HepG2 (cell line): ENCODE results near the gene BBIP1. TPM values are rescaled to one million over a fixed set of nuclear protein-coding genes. Genes with fewer than 3 reads are reported as not detected.

Experiments
- ADNP ChIP-seq: sonication (generic); formaldehyde crosslinking; IDR thresholded peaks from 2 replicates; pipeline ENCODE4 v1.4.0; 2020; ENCODE audit warnings: missing genetic modification reagents
- AFF4 ChIP-seq: sonication (generic); formaldehyde crosslinking; IDR thresholded peaks from 2 replicates; pipeline ENCODE4 v1.4.0; 2020; ENCODE audit warnings: missing genetic modification reagents
- HDAC6 ChIP-seq: fragments of 200-600 bp; sonication (generic); IDR thresholded peaks from 2 replicates; pipeline ENCODE4 v1.7.0; 2017; ENCODE audit warnings: mild to moderate bottlenecking, antibody characterized with exemption, low read length, low read depth
- ZBTB40 ChIP-seq, 2 experiments: fragments of 450-650 bp in 1 of 2; sonication (generic) in 1 of 2; formaldehyde crosslinking in 1 of 2; IDR thresholded peaks; 2 replicates each; pipeline versions ENCODE4 v1.6.1 to v1.8.0; 2016 to 2022; ENCODE audit warnings: antibody characterized with exemption in 1 of 2, mild to moderate bottlenecking in 1 of 2, missing genetic modification reagents in 1 of 2
- ZNF879 ChIP-seq: sonication (generic); formaldehyde crosslinking; IDR thresholded peaks from 2 replicates; pipeline ENCODE4 v1.8.1; 2023; ENCODE audit warnings: missing genetic modification reagents
- polyA plus RNA-seq, 8 experiments: library from polyadenylated mRNA; depleted of rRNA in 3 of 8; stranded (reverse) in 7 of 8; unstranded in 1 of 8; fragments of >200 nt; fragmentation: Illumina TruSeq in 4 of 8; extraction: Trizol in 4 of 8; gene quantifications; 2 replicates each; pipeline versions ENCODE4 v1.2.1 to v1.2.3, GENCODE V29; 2011 to 2016; ENCODE audit warnings: low read depth in 4 of 8, missing spikeins in 1 of 8, mixed read lengths in 1 of 8; ENCODE audit not compliant: insufficient read depth in 1 of 8
- total RNA-seq, 5 experiments: library from RNA; depleted of rRNA; stranded (reverse); fragments of >200 nt; fragmentation: Illumina TruSeq; extraction: Trizol; gene quantifications; 2 replicates each; pipeline ENCODE4 v1.2.3, GENCODE V29; 2016; ENCODE audit warnings: low read depth in 1 of 5

BBIP1 gene
- total and polyA plus RNA-seq, 2 of the 13 experiments (the other 11 are each of a cell fraction or from before 2014, with no cell fraction given), result 18.3 to 24.1 TPM

- no peak for TF ChIP-seq AFF4 (CRISPR knock-in tag)
- TF ChIP-seq ZBTB40 (IDR thresholded peaks at IDR 0.05), result no peak
- no peak for TF ChIP-seq ZBTB40 (CRISPR knock-in tag; IDR thresholded peaks at IDR 0.05)
- no peak for TF ChIP-seq HDAC6
- TF ChIP-seq ZNF879 (CRISPR knock-in tag), result 0 out of 2 replicates have a peak, but pooled peaks have one; percentile 0
- TF ChIP-seq ADNP (CRISPR knock-in tag), result no peak
Observed at GRCh38 chr10:110872984-110873923, 45.7 kb downstream of the BBIP1 start (continued).
